Suprapubic skin (tissue), 4 donors: Measurements from ENCODE around the gene SSH3.

Experiments
- EP300 ChIP-seq: sonication (generic); formaldehyde crosslinking; IDR thresholded peaks from one replicate; pipeline ENCODE4 v1.6.1; 2017; ENCODE audit warnings: antibody characterized with exemption
- POLR2AphosphoS5 ChIP-seq, 3 donors: sonication (generic); formaldehyde crosslinking; IDR thresholded peaks; one replicate each; pipeline ENCODE4 v1.6.1; 2017; ENCODE audit warnings: antibody characterized with exemption in 3 of 3
- TF ChIP-seq, protein P1 (sequence below), 2 donors: fragments of 200-600 bp in 1 of 2; fragments of 450-650 bp in 1 of 2; sonication (generic) in 1 of 2; IDR thresholded peaks; one replicate each; pipeline ENCODE4 v1.5.1; 2016 to 2019; ENCODE audit warnings: antibody characterized with exemption in 2 of 2, mild to moderate bottlenecking in 1 of 2, moderate library complexity in 1 of 2

DNA sequence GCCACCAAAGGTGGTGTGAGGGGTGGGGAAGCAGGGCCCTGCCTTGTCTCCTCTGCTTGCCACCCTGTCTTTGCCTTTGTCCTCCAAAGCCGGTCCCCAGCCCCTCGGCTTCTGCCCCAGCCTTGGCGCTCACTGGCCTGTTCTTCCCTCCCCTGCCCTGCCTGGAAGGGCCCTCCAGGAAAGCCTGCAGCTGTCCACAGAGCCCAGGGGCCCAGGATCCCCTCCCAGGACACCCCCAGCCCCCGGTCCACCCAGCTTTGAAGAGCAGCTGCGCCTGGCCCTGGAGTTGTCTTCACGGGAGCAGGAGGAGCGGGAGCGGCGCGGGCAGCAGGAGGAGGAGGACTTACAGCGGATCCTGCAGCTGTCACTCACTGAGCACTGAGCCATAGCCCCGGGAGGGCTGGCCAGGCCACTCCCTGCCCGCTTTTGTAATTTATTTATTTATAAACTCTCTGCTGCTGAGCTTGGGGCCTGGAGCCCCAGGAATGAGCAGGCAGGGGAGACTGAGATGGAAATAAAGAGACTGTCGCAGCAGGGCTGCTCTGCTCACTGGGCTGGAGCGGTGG is 1.3 kb upstream of the SSH3 start:
- TF ChIP-seq EP300 (no peak), POLR2AphosphoS5 (IDR thresholded peaks at IDR 0.05) (no peak)
- TF ChIP-seq, protein P1, sequence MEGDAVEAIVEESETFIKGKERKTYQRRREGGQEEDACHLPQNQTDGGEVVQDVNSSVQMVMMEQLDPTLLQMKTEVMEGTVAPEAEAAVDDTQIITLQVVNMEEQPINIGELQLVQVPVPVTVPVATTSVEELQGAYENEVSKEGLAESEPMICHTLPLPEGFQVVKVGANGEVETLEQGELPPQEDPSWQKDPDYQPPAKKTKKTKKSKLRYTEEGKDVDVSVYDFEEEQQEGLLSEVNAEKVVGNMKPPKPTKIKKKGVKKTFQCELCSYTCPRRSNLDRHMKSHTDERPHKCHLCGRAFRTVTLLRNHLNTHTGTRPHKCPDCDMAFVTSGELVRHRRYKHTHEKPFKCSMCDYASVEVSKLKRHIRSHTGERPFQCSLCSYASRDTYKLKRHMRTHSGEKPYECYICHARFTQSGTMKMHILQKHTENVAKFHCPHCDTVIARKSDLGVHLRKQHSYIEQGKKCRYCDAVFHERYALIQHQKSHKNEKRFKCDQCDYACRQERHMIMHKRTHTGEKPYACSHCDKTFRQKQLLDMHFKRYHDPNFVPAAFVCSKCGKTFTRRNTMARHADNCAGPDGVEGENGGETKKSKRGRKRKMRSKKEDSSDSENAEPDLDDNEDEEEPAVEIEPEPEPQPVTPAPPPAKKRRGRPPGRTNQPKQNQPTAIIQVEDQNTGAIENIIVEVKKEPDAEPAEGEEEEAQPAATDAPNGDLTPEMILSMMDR (IDR thresholded peaks at IDR 0.05): no peak
